ES-I3 (cell line): ENCODE measurements around the gene ADGRG6.

Source experiments
- H3K36me3 ChIP-seq: 2 replicates; pipeline ENCODE4 v1.6.1; 2013; ENCODE audit warnings: mild to moderate bottlenecking, low read length, control low read depth, moderate library complexity; ENCODE audit not compliant: insufficient read depth
- H3K4me1 ChIP-seq: 2 replicates; pipeline ENCODE4 v1.6.1; 2013; ENCODE audit warnings: mild to moderate bottlenecking, control low read depth, low read length; ENCODE audit not compliant: insufficient read depth
- H3K9ac ChIP-seq: 2 replicates; pipeline ENCODE4 v1.6.1; 2013; ENCODE audit warnings: low read depth, mild to moderate bottlenecking, low read length, moderate library complexity
- H3K9me3 ChIP-seq: 2 replicates; pipeline ENCODE4 v1.6.1; 2013; ENCODE audit warnings: mild to moderate bottlenecking, low read length, moderate library complexity; ENCODE audit not compliant: control insufficient read depth, insufficient read depth

ADGRG6 gene

DNA sequence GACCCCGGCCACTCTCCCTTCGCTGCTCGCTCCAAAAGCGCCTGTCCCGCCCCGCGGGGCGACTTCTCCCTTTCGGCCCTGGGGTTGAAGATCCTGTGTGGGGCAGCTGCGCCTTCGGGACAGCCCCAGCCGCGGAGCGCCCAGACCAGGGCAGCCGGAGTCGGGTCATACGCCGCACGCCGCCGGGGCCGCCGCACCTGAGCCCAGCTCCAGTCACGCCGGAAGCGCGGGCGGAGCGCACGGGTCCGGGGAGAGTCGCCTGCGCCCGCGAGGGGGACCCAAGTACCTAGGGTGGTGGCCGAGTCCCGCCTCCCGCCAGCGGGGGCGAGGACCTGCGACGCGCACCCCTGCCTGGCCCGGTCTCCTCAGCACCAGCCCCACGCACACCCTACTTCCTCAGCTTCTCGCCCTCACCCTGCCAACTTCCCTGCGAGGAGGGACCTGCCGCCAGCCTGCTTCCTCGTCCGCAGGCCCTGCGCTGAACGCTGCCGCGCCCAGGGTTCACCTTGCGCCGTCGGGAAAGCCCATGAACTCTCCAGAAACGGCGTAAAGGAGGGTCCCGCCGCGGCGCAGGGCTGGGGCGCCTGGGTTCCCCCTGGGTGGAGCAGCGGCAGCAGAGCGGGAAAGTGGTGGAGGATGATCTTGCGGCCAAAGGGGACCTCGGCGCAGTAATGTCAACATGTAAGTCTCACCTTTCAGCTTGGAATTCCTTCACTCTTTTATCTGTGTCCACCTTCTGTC is at the start of gene ADGRG6:
Gene ADGRG6 (plus strand): TSS at position 357 of the 741 bp plus-strand sequence. CDS start 323 bp downstream, at position 680.
- no peaks in the 10 kb centered on the region for H3K36me3 ChIP-seq
- peak within 1 kb of the TSS; percentile 76 for H3K9ac ChIP-seq
- H3K9me3 ChIP-seq = no peaks in the 10 kb centered on the region
- no peaks in the 10 kb centered on the region for H3K4me1 ChIP-seq

DNA sequence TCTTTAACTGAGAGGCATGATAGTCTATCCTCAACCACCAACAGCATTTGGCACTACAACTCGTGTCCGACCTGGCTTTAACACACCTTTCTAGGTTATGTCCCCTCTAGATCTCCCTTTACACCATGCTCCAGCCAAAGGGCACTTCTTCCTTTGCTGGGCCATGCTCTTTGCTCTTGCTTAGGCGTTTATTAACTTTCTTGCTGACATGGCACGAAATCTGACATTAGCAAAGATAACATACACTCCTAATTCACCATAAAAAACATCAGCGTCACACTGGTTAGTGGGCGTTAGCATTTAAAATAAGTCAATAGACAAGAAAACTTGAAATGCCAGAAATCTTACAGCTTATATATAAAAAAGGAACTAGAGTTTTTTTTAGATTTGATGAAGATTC is 47.3 kb upstream of the ADGRG6 start:
- H3K9me3 ChIP-seq = no peaks in the 10 kb centered on the region
- no peaks in the 10 kb centered on the region for H3K36me3 ChIP-seq
- H3K4me1 ChIP-seq = no peaks in the 10 kb centered on the region
- H3K9ac ChIP-seq = no peak overlapping the region

GRCh38 chr6:142255785-142256184 is 46.0 kb upstream of the ADGRG6 start:
- no peaks in the 10 kb centered on the region for H3K4me1 ChIP-seq
- no peaks in the 10 kb centered on the region for H3K9me3 ChIP-seq
- no peaks in the 10 kb centered on the region for H3K36me3 ChIP-seq
- no peak overlapping the region for H3K9ac ChIP-seq

DNA sequence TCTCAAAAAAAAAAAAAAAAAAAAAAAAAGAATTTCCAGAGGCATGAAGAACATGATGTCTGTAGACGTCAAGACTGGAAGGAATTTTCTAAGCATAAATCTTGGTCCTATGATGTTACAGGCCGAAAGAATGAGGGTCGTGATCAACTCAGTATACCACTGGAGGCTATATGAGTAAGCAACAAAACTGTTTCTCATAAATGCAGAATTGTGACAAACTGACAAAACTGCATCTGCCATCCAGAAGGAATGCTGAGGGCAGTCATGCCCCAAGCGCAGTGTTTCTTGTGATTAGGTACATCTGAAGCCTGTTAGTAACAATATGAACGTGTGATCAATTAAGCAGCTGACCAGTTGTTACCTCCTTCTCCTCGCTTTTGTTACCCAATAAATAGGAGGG is 43.5 kb upstream of the ADGRG6 start:
- H3K4me1 ChIP-seq = no peaks in the 10 kb centered on the region
- H3K9me3 ChIP-seq = no peaks in the 10 kb centered on the region
- H3K36me3 ChIP-seq = no peaks in the 10 kb centered on the region
- no peak overlapping the region for H3K9ac ChIP-seq

GRCh38 chr6:142258757-142259156 is 43.0 kb upstream of the ADGRG6 start:
- no peaks in the 10 kb centered on the region for H3K4me1 ChIP-seq
- H3K9ac ChIP-seq = no peak overlapping the region
- H3K9me3 ChIP-seq = no peaks in the 10 kb centered on the region
- no peaks in the 10 kb centered on the region for H3K36me3 ChIP-seq

GRCh38 chr6:142260748-142261147 is 41.1 kb upstream of the ADGRG6 start:
- no peaks in the 10 kb centered on the region for H3K4me1 ChIP-seq
- no peaks in the 10 kb centered on the region for H3K36me3 ChIP-seq
- no peak overlapping the region for H3K9ac ChIP-seq
- no peaks in the 10 kb centered on the region for H3K9me3 ChIP-seq

DNA sequence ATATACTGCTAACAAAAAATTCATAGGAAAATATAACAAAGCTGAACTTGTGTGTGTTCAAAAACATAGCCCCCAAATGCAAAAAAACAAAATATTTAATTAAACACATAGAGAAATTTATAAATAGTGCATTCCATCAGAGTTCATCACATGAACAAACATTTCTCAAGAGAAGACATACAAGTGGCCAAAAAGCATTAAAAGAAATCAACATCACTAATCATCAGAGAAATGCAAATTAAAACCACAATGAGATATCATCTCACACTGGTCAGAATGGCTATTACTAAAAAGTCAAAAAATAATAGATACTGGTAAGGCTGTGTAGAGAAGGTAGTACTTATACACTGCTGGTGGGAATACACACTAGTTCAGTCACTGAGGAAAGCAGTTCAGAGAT is 39.6 kb upstream of the ADGRG6 start:
- H3K9me3 ChIP-seq = no peaks in the 10 kb centered on the region
- no peak overlapping the region for H3K9ac ChIP-seq
- H3K36me3 ChIP-seq = no peaks in the 10 kb centered on the region
- no peaks in the 10 kb centered on the region for H3K4me1 ChIP-seq

DNA sequence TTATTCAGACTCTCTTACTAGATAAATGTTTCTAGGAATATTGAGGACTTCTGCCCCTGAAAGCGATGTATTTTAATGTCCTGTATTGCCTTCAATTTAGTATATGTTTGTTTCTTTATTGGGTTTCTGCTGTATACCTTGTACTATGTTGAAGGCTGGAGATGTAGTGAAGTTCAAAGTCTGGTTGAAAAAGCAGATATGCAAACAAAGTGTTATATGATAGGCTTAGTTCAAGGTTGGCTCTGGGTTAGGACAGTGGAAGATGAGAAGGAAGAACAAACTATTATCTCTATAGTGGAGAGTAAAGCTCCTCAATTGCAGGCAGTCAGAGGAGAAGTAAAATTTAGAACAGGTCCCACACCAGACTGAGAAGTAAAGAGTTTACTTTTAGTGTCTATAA is 36.3 kb upstream of the ADGRG6 start:
- Histone ChIP-seq H3K9me3 (no peaks in the 10 kb centered on the region), H3K4me1 (no peaks in the 10 kb centered on the region), H3K36me3 (no peaks in the 10 kb centered on the region), H3K9ac (no peak overlapping the region)

- Histone ChIP-seq H3K9ac (no peak overlapping the region), H3K9me3 (no peaks in the 10 kb centered on the region), H3K4me1 (no peaks in the 10 kb centered on the region), H3K36me3 (no peaks in the 10 kb centered on the region)
Observed at GRCh38 chr6:142266060-142266459, 35.7 kb upstream of the ADGRG6 start.

GRCh38 chr6:142271476-142271875 is 30.3 kb upstream of the ADGRG6 start:
- Histone ChIP-seq H3K4me1 (no peaks in the 10 kb centered on the region), H3K36me3 (no peaks in the 10 kb centered on the region), H3K9ac (no peak overlapping the region), H3K9me3 (no peaks in the 10 kb centered on the region)

DNA sequence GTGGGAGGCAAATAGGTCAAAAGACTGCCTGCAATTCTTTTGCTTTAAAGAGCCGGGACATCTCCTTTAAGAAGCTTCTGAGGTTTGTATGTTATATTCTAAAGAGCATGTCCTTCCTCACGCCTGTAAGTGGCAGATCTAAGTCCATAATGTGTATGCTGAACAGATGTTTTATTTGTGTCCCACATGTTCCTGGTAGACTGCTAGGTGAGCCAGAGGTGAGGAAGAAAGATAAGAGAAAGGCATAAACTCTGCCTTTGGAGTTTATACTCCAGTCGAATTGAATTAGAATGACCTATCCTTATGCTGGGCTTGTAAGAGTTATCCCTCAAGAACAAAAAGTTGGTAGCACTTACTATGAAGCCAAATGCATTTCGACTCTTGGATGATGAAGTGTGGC is 27.2 kb upstream of the ADGRG6 start:
- Histone ChIP-seq H3K9ac (no peak overlapping the region), H3K36me3 (no peaks in the 10 kb centered on the region), H3K9me3 (no peaks in the 10 kb centered on the region), H3K4me1 (no peaks in the 10 kb centered on the region; the same call in 1 of the 2 replicates)

- H3K9me3 ChIP-seq = no peaks in the 10 kb centered on the region
- no peak overlapping the region for H3K9ac ChIP-seq
- no peaks in the 10 kb centered on the region; the same call in 1 of the 2 replicates for H3K4me1 ChIP-seq
- H3K36me3 ChIP-seq = no peaks in the 10 kb centered on the region
Observed at GRCh38 chr6:142275236-142276006, 26.4 kb upstream of the ADGRG6 start.

DNA sequence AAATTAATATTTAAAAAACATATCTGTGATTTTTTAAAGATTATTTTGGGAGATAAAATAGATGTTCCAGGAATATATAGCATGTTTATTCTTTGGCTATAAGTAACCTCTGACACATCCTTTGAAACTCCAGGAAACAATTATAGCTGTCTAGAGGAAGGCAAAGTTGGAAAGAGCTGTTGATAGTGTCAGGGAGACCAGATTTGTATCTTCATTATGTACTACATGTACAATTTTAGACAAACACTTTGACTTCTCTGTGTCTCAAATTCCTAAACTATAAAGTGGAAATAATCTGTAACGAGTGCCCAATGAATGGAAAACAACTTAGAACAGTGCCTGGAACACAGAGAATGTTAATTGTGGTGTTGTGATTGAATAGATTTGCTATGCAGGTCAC is 25.6 kb upstream of the ADGRG6 start:
- Histone ChIP-seq H3K9ac (no peak overlapping the region), H3K4me1 (no peaks in the 10 kb centered on the region; the same call in 1 of the 2 replicates), H3K9me3 (no peaks in the 10 kb centered on the region; the same call in 1 of the 2 replicates), H3K36me3 (no peaks in the 10 kb centered on the region)

GRCh38 chr6:142279350-142280180 is 22.2 kb upstream of the ADGRG6 start:
- Histone ChIP-seq H3K4me1 (no peaks in the 10 kb centered on the region; the same call in 1 of the 2 replicates), H3K36me3 (no peaks in the 10 kb centered on the region), H3K9ac (no peak overlapping the region), H3K9me3 (no peaks in the 10 kb centered on the region; the same call in 1 of the 2 replicates)
